ENCODE measurements around the gene KRT34. TPM values are rescaled to one million over a fixed set of nuclear protein-coding genes. Genes with fewer than 3 reads are reported as not detected.

KRT34 gene
- total and polyA plus RNA-seq, 2 experiments from 2014 or later = not detected

DNA sequence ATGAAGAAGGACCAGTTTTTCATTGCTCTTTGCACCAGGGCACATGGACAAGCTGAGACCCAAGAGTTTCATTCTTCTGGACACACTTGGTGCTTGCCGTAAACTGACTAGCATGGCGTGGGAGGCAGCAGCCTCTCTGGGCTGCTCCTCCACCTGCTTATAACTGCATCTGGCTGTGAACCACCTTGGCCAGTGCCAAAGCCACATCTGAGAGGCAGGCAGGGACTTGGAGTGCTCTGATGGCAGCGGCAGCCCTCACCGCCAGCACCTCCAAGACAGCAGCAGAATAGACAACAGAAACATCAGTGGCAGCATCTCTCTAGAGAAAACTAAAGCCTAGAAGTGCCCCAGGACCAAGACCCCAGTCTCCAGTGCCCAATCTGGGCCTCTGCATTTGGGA lies 37.6 kb upstream of the KRT34 start:
- Histone ChIP-seq H3K79me2 (replicated peaks; ENCODE audit: insufficient read depth) (no peaks in the 10 kb centered on the region), H3K4me2 (no peak overlapping the region), H3K9me2 (ENCODE audit: insufficient read depth) (peaks cover 4% of the 10 kb centered on the region), H3K4me1 (ENCODE audit: insufficient read depth) (no peaks in the 10 kb centered on the region), H3K4me3 (no peak overlapping the region), H3K27ac (ENCODE audit: low read depth) (no peak overlapping the region), H2AFZ (no peak overlapping the region), H3K27me3 (ENCODE audit: insufficient read depth) (no peaks in the 10 kb centered on the region), H3K36me3 (ENCODE audit: insufficient read depth) (no peaks in the 10 kb centered on the region), H4K20me1 (replicated peaks; ENCODE audit: insufficient read depth) (no peaks in the 10 kb centered on the region), H3F3A (replicated peaks; ENCODE audit: low read depth) (no peaks in the 10 kb centered on the region)
- peaks cover 8% of the 10 kb centered on the region for H3K4me1 Mint-ChIP-seq
- no peak for ATAC-seq
- no peak for DNase-seq (ENCODE audit: low spot score)
- no peaks in the 10 kb centered on the region for H3K9me3 Mint-ChIP-seq
- H3K4me3 Mint-ChIP-seq = no peak overlapping the region
- H3K27ac Mint-ChIP-seq = no peak overlapping the region
- H3K36me3 Mint-ChIP-seq (ENCODE audit: low read depth) = no peaks in the 10 kb centered on the region
- H3K27me3 Mint-ChIP-seq (ENCODE audit: insufficient read depth, low read depth, poor library complexity) = peaks cover 1% of the 10 kb centered on the region
- TF ChIP-seq POLR2AphosphoS5 (IDR thresholded peaks at IDR 0.05; ENCODE audit: low read depth) (no peak), NANOG (IDR thresholded peaks at IDR 0.05; ENCODE audit: borderline replicate concordance) (no peak), JUNB (IDR thresholded peaks at IDR 0.05; ENCODE audit: unreplicated experiment) (no peak), EZH2 (IDR thresholded peaks at IDR 0.05; ENCODE audit: low read depth, unreplicated experiment) (no peak), EZH2phosphoT487 (IDR thresholded peaks at IDR 0.05; ENCODE audit: unreplicated experiment) (no peak), CREB1 (CRISPR knock-in tag; IDR thresholded peaks at IDR 0.05; ENCODE audit: low read depth) (no peak), STAT1 (IDR thresholded peaks at IDR 0.05; ENCODE audit: unreplicated experiment) (no peak), ZNF331 (CRISPR knock-in tag; IDR thresholded peaks at IDR 0.05; ENCODE audit: low read depth) (no peak), ZNF114 (CRISPR knock-in tag; IDR thresholded peaks at IDR 0.05) (no peak)
- TF ChIP-seq, protein P1, sequence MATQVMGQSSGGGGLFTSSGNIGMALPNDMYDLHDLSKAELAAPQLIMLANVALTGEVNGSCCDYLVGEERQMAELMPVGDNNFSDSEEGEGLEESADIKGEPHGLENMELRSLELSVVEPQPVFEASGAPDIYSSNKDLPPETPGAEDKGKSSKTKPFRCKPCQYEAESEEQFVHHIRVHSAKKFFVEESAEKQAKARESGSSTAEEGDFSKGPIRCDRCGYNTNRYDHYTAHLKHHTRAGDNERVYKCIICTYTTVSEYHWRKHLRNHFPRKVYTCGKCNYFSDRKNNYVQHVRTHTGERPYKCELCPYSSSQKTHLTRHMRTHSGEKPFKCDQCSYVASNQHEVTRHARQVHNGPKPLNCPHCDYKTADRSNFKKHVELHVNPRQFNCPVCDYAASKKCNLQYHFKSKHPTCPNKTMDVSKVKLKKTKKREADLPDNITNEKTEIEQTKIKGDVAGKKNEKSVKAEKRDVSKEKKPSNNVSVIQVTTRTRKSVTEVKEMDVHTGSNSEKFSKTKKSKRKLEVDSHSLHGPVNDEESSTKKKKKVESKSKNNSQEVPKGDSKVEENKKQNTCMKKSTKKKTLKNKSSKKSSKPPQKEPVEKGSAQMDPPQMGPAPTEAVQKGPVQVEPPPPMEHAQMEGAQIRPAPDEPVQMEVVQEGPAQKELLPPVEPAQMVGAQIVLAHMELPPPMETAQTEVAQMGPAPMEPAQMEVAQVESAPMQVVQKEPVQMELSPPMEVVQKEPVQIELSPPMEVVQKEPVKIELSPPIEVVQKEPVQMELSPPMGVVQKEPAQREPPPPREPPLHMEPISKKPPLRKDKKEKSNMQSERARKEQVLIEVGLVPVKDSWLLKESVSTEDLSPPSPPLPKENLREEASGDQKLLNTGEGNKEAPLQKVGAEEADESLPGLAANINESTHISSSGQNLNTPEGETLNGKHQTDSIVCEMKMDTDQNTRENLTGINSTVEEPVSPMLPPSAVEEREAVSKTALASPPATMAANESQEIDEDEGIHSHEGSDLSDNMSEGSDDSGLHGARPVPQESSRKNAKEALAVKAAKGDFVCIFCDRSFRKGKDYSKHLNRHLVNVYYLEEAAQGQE (IDR thresholded peaks at IDR 0.05; ENCODE audit: unreplicated experiment) = no peak
- TF ChIP-seq, protein P2, sequence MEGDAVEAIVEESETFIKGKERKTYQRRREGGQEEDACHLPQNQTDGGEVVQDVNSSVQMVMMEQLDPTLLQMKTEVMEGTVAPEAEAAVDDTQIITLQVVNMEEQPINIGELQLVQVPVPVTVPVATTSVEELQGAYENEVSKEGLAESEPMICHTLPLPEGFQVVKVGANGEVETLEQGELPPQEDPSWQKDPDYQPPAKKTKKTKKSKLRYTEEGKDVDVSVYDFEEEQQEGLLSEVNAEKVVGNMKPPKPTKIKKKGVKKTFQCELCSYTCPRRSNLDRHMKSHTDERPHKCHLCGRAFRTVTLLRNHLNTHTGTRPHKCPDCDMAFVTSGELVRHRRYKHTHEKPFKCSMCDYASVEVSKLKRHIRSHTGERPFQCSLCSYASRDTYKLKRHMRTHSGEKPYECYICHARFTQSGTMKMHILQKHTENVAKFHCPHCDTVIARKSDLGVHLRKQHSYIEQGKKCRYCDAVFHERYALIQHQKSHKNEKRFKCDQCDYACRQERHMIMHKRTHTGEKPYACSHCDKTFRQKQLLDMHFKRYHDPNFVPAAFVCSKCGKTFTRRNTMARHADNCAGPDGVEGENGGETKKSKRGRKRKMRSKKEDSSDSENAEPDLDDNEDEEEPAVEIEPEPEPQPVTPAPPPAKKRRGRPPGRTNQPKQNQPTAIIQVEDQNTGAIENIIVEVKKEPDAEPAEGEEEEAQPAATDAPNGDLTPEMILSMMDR (conservative IDR thresholded peaks at IDR 0.05; ENCODE audit: low read depth in 2 of 2) = no peak
- TF ChIP-seq, protein P3, sequence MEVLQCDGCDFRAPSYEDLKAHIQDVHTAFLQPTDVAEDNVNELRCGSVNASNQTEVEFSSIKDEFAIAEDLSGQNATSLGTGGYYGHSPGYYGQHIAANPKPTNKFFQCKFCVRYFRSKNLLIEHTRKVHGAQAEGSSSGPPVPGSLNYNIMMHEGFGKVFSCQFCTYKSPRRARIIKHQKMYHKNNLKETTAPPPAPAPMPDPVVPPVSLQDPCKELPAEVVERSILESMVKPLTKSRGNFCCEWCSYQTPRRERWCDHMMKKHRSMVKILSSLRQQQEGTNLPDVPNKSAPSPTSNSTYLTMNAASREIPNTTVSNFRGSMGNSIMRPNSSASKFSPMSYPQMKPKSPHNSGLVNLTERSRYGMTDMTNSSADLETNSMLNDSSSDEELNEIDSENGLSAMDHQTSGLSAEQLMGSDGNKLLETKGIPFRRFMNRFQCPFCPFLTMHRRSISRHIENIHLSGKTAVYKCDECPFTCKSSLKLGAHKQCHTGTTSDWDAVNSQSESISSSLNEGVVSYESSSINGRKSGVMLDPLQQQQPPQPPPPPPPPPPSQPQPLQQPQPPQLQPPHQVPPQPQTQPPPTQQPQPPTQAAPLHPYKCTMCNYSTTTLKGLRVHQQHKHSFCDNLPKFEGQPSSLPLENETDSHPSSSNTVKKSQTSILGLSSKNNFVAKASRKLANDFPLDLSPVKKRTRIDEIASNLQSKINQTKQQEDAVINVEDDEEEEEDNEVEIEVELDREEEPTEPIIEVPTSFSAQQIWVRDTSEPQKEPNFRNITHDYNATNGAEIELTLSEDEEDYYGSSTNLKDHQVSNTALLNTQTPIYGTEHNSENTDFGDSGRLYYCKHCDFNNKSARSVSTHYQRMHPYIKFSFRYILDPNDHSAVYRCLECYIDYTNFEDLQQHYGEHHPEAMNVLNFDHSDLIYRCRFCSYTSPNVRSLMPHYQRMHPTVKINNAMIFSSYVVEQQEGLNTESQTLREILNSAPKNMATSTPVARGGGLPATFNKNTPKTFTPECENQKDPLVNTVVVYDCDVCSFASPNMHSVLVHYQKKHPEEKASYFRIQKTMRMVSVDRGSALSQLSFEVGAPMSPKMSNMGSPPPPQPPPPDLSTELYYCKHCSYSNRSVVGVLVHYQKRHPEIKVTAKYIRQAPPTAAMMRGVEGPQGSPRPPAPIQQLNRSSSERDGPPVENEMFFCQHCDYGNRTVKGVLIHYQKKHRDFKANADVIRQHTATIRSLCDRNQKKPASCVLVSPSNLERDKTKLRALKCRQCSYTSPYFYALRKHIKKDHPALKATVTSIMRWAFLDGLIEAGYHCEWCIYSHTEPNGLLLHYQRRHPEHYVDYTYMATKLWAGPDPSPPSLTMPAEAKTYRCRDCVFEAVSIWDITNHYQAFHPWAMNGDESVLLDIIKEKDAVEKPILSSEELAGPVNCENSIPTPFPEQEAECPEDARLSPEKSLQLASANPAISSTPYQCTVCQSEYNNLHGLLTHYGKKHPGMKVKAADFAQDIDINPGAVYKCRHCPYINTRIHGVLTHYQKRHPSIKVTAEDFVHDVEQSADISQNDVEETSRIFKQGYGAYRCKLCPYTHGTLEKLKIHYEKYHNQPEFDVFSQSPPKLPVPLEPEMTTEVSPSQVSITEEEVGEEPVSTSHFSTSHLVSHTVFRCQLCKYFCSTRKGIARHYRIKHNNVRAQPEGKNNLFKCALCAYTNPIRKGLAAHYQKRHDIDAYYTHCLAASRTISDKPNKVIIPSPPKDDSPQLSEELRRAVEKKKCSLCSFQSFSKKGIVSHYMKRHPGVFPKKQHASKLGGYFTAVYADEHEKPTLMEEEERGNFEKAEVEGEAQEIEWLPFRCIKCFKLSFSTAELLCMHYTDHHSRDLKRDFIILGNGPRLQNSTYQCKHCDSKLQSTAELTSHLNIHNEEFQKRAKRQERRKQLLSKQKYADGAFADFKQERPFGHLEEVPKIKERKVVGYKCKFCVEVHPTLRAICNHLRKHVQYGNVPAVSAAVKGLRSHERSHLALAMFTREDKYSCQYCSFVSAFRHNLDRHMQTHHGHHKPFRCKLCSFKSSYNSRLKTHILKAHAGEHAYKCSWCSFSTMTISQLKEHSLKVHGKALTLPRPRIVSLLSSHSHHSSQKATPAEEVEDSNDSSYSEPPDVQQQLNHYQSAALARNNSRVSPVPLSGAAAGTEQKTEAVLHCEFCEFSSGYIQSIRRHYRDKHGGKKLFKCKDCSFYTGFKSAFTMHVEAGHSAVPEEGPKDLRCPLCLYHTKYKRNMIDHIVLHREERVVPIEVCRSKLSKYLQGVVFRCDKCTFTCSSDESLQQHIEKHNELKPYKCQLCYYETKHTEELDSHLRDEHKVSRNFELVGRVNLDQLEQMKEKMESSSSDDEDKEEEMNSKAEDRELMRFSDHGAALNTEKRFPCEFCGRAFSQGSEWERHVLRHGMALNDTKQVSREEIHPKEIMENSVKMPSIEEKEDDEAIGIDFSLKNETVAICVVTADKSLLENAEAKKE (CRISPR knock-in tag; IDR thresholded peaks at IDR 0.05) = no peak
- TF ChIP-seq, protein P4, sequence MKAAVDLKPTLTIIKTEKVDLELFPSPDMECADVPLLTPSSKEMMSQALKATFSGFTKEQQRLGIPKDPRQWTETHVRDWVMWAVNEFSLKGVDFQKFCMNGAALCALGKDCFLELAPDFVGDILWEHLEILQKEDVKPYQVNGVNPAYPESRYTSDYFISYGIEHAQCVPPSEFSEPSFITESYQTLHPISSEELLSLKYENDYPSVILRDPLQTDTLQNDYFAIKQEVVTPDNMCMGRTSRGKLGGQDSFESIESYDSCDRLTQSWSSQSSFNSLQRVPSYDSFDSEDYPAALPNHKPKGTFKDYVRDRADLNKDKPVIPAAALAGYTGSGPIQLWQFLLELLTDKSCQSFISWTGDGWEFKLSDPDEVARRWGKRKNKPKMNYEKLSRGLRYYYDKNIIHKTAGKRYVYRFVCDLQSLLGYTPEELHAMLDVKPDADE (IDR thresholded peaks at IDR 0.05) = no peak
